Activated B cell treated with CpG ODN at 0.5 μM for 24 hours (primary cell): ENCODE data around the gene TMEM161B. TPM values are rescaled to one million over a fixed set of nuclear protein-coding genes. Genes with fewer than 3 reads are reported as not detected.

Source experiments
- ATAC-seq: fragments of 200-7000 bp; cut with Tn5 transposase; one replicate; pipeline ENCODE4 v1.10.0; 2021; ENCODE audit warnings: low read depth, mild to moderate bottlenecking, moderate library complexity
- CTCF ChIA-PET: fragments of 350-600 bp; sonication (Branson Sonifier 250); formaldehyde crosslinking; loops from one replicate; lab custom pipeline; 2021; ENCODE audit warnings: antibody characterized with exemption; lab: Charles Lee
- POLR2A ChIA-PET: fragments of 350-600 bp; sonication (Branson Sonifier 250); formaldehyde crosslinking; loops from one replicate; lab custom pipeline; 2021; ENCODE audit warnings: antibody characterized with exemption; lab: Charles Lee
- DNase-seq: peaks from one replicate; pipeline ENCODE4 v3.0.0; 2022
- H3K27ac Mint-ChIP-seq: one replicate; pipeline ENCODE4 v1.8.0; 2020; ENCODE audit warnings: mixed read lengths
- H3K27me3 Mint-ChIP-seq: one replicate; pipeline ENCODE4 v1.8.0; 2021; ENCODE audit warnings: mixed read lengths
- H3K36me3 Mint-ChIP-seq: one replicate; pipeline ENCODE4 v1.8.0; 2021; ENCODE audit warnings: low read depth, mixed read lengths
- H3K4me1 Mint-ChIP-seq: one replicate; pipeline ENCODE4 v1.8.0; 2021; ENCODE audit warnings: mixed read lengths
- H3K4me3 Mint-ChIP-seq: one replicate; pipeline ENCODE4 v1.8.0; 2020; ENCODE audit warnings: mild to moderate bottlenecking, mixed read lengths
- H3K9me3 Mint-ChIP-seq: one replicate; pipeline ENCODE4 v1.8.0; 2020; ENCODE audit warnings: mixed read lengths
- CTCF ChIP-seq: fragments of 200-600 bp; IDR thresholded peaks from one replicate; pipeline ENCODE4 v1.8.0; 2022; ENCODE audit warnings: antibody characterized with exemption, mild to moderate bottlenecking
- intact Hi-C: fragments of 100-400 bp; cut with micrococcal nuclease; formaldehyde crosslinking; loops from one replicate; pipeline ENCODE4 v1.15.1; 2024
- total RNA-seq: library from RNA; stranded (reverse); gene quantifications from 2 replicates; pipeline ENCODE4 v1.2.3, GENCODE V29; 2022

TMEM161B gene
- total RNA-seq, 1 donor from 2014 or later: 31.1 TPM

GRCh38 chr5:88288528-88289197, 20.0 kb upstream of the TMEM161B start:
- H3K4me3 Mint-ChIP-seq: no peak overlapping the region
- no peaks in the 10 kb centered on the region for H3K9me3 Mint-ChIP-seq
- peaks cover 28% of the 10 kb centered on the region for H3K36me3 Mint-ChIP-seq
- POLR2A ChIA-PET: no interaction called here
- no peak overlapping the region for H3K27ac Mint-ChIP-seq
- ATAC-seq: no peak
- no peak for DNase-seq
- no peak for TF ChIP-seq CTCF
- CTCF ChIA-PET: no interaction called here
- no peaks in the 10 kb centered on the region for H3K27me3 Mint-ChIP-seq
- no peaks in the 10 kb centered on the region for H3K4me1 Mint-ChIP-seq
- intact Hi-C loops: no loop called here

- DNase-seq (no peak), ATAC-seq (no peak)
- peaks cover 30% of the 10 kb centered on the region for H3K36me3 Mint-ChIP-seq
- no peaks in the 10 kb centered on the region for H3K4me1 Mint-ChIP-seq
- ChIA-PET POLR2A (no interaction called here), CTCF (no interaction called here)
- no peak overlapping the region for H3K4me3 Mint-ChIP-seq
- H3K27me3 Mint-ChIP-seq: no peaks in the 10 kb centered on the region
- TF ChIP-seq CTCF: no peak
- H3K27ac Mint-ChIP-seq: no peak overlapping the region
- H3K9me3 Mint-ChIP-seq: no peaks in the 10 kb centered on the region
- intact Hi-C loops: no loop called here
Observed at GRCh38 chr5:88287846-88288527, 19.3 kb upstream of the TMEM161B start.

- intact Hi-C loops: no loop called here
- Mint-ChIP-seq H3K9me3 (no peaks in the 10 kb centered on the region), H3K27me3 (no peaks in the 10 kb centered on the region), H3K4me3 (no peak overlapping the region), H3K27ac (no peak overlapping the region), H3K4me1 (no peaks in the 10 kb centered on the region), H3K36me3 (peaks cover 35% of the 10 kb centered on the region)
- DNase-seq (no peak), ATAC-seq (no peak)
- no peak for TF ChIP-seq CTCF
- ChIA-PET CTCF (no interaction called here), POLR2A (no interaction called here)
Observed at GRCh38 chr5:88287302-88287701, 18.7 kb upstream of the TMEM161B start.

GRCh38 chr5:88283690-88284089, 15.0 kb upstream of the TMEM161B start:
- ATAC-seq: no peak
- H3K27ac Mint-ChIP-seq: no peak overlapping the region
- intact Hi-C loops: no loop called here
- no peak for TF ChIP-seq CTCF
- ChIA-PET POLR2A (no interaction called here), CTCF (no interaction called here)
- H3K4me3 Mint-ChIP-seq: no peak overlapping the region
- no peaks in the 10 kb centered on the region for H3K4me1 Mint-ChIP-seq
- no peaks in the 10 kb centered on the region for H3K27me3 Mint-ChIP-seq
- no peak for DNase-seq
- no peaks in the 10 kb centered on the region for H3K9me3 Mint-ChIP-seq
- peaks cover 23% of the 10 kb centered on the region for H3K36me3 Mint-ChIP-seq

- Mint-ChIP-seq H3K27me3 (no peaks in the 10 kb centered on the region), H3K9me3 (no peaks in the 10 kb centered on the region), H3K27ac (no peak overlapping the region), H3K4me1 (no peaks in the 10 kb centered on the region), H3K4me3 (no peak overlapping the region), H3K36me3 (peaks cover 19% of the 10 kb centered on the region)
- ATAC-seq: no peak
- intact Hi-C loops: no loop called here
- CTCF ChIA-PET: no interaction called here
- no peak for DNase-seq
- POLR2A ChIA-PET: no interaction called here
- no peak for TF ChIP-seq CTCF
Observed at GRCh38 chr5:88281322-88281721, 12.7 kb upstream of the TMEM161B start.
